DMS153 treated with DMSO at 0.1 percent for 48 hours (cell line): ENCODE measurements around the gene MAD1L1.

Experiments
- DNase-seq: peaks from one replicate; lab custom pipeline; 2025; ENCODE audit not compliant: unreplicated experiment; lab: John Stamatoyannopoulos, UW

MAD1L1 gene

DNA sequence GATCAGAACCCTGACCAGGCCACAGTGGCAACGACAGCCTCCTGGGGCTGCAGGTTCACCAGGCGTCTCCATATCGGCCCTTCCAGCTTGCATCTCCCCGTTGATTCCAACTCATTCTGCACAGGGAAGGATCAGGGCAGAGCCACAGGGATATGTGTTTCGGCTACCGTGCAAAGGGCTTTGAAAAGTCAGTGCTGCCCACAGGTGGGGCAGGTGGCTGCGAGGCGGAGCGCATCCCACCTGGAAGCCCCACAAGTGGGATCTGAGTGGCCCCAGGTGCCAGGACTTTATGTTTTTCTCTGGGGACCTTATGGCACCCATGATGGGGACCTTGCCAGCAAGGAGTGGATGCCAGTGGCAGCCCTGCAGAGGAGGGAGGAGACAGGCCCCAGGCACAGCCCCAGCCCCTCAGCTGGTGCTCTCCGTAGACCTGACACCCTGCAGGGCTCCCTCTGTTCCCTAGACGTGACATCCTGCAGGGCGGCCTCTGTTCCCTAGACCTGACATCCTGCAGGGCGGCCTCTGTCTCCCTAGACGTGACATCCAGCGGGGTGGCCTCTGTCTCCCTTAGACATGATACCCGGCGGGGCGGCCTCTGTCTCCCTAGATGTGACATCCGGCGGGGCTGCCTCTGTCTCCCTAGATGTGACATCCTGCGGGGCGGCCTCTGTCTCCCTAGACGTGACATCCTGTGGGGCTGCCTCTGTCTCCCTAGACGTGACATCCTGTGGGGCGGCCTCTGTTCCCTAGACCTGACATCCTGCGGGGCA, 373.3 kb downstream of the MAD1L1 start:
- DNase-seq = no peak

DNA sequence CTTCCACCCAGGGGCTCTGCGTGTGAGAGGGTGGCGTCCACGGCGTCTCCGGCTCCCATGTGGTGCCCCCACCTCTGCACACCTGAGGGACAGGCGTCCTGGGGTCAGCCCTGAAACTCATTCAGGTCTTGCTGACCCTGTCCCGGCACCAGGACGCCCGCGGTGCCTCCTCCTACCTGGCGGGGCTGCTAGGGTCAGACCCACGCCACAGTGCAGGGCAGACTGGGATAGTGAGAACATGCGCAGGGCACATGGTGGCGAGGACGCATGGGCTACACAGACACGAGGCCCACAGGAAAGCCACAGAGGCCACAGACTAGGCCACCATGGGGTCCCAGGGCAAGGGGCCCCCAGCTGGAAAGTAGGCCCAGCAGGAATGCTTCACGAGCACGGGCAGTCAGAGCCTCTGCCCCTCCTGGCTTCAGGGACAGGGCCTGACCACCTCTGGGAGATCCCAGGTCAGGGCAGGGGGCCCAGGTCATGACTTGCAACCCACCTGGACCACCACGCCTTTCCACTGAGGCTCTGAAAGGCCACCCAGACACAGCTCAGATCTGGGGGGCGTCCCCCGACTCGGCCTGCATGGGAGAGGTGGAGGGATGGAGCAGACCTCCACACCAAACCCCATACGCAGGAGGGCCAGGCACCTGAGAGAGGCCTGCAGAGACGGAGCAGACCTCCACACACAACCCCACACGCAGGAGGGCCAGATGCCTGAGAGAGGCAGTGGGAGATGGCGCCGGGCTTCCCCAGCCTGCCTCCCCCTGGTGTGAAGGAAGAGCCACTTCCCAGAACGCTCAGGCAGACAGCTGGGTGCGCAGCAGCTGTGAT, 374.1 kb downstream of the MAD1L1 start:
- no peak for DNase-seq

DNA sequence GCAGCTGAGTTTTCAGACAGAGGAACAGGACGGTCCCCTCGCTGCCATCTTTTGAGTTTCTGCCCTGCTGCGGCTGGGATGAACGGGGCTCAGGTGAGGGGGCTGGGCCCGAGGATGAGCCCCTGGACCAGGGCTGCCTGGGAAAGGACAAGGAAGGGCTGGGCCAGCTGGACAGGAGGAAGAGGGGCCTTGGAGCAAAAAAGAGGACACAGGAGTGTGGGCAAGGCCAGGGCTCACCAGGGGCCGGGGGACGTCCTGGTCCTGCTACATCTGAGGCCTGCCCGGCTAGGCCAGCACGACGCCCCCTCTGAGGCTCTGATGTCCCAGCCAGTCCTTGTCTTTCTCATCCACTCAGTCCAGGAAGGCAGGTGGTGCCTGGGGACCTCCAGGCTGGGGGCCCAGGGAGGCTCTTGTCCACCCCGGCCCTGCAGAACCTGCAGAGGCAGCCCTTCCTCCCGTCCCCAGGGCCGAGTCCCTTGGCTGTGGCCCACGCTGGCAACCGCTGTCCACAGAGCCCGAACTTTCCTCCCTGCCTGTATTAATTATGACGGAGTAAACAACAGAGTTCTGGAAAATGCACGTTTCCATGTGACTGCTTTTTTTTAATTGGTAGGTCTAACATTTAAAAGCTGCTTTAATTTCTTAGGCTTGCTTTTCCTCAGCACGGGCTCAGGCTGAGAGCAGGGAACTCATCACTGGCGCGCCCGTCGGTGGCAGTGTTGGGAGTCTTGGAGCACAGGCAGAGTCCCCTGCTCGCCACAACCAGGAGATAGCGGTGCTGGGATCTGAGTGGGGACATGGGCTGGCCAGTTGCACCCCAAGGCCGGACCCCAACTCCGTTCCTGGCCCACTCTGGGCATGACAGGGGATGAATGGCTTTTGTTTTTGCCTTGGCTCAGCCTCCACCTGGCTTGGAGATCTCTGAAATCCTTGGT, 375.0 kb downstream of the MAD1L1 start:
- DNase-seq = no peak

DNA sequence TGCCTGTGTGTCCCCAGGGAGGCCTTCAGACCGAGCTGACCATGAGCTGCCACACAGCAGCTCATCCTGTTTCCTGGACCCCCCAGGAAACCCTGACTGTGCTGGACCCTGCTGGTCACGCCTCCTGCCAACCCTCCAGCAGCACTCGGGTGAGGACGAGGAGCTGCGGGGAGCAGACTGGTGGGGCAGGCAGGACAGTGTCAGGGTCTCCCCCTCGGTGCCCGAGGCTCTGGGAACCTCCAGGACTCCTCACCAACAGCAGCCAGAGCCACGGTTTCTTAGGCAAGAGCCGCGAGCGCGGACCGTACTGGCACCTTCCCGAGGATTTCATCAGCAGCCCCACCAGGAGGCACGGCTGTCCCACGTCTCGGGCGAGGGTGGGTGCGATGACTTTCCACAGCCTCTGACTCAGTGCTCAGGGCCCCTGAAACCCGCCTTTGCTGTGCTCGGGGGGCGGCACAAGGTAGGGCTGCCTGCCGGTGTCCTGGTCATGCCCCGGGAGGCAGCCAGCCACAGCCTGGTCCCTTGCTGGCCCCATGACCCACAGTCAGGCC, 375.8 kb downstream of the MAD1L1 start:
- DNase-seq = no peak

DNA sequence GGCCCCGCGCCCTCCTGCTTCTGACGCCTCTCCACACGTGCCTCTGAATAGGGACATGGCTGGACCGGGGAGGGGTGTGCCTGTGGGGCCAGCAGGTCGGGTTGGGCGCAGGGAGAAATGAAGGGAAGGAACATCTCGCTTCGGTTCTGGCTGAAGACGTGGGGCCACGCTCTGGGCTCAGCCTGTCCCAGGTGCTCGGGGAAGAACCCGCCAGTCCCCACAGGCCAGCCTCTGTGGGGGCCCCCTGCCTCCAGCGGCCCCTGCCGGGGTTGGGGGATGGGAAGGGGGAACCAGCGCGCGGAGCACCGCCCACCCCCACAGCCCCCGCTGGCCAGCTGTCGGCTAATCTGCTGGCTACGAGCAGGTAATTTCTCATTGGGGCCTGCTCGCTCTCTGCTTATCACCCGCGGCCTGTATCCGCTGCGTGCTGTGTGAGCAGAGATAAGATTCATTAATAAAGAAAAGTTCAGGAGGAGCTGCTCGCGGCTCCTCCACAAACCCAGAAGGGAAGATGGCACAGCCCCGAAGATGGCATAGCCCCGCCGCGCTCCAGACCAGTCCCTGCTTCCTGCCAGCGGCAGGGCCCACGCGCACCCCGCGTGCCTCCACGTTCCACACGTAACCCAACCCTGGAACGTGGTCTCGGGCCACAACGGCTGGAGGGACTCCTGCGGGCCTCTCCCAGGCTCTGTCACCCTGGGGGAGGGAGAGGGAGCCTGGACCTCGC, 376.4 kb downstream of the MAD1L1 start:
- DNase-seq = no peak

DNA sequence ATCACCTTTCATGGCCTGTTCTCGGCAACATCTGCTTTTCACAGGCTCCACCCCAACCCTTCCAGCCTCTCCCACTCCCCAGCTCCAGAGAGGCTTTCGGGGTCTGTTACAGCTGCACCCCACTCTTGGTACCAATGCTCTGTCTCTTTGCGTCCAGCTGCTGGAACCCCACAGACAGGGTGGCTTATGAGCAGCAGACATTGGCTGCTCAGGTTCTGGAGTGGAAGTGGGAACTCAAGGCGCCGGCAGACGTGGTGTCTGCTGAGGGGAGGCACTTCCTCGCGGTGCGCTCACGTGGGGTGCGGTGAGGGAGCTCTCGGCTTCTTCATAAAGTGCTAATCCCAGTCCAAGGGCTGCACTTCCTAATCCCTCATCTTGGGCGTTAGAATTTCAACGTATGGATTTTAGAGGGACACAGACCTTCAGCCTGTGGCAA, 377.0 kb downstream of the MAD1L1 start:
- no peak for DNase-seq

DNA sequence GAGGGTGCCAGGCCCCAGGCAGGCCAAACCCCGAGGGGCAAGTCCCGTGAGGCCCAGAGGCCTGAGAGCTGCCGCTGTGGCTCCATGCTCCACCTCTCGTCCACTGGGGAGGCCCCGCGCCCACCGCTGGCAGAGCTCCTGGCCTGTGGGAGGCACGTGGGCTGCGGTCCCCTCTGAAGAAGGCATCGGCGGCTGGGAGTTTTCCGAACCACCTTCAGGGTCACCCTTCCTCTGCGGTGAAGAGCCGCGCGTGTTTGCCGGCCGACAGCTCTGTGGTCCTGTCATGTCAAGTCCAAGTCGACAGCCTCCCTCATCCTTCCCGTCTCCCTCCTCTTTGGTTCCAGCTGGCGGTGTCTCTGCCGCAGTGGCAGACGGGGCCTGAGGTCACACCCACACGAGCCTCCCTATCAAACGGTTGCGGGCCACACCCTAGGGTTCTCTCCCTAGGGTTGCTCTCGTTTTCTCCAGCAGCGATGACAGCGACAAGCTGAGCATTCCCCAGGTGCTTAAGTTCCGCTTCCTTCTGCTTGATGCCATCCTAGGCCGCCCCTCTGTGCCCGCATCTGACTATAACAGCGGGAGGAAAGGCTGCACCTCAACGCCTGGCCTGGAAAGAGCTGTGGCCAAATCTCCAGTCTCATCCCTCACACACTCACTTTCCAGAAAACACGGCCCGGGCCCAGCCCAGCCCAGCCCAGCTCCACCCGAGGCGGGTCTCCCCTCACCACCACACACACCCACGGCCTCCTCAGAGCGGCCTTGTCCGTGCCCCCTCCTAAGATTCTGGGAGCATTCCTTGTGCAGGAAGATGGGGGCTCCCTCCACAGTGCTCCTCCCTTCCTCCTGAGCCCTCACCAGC, 377.6 kb downstream of the MAD1L1 start:
- no peak for DNase-seq

DNA sequence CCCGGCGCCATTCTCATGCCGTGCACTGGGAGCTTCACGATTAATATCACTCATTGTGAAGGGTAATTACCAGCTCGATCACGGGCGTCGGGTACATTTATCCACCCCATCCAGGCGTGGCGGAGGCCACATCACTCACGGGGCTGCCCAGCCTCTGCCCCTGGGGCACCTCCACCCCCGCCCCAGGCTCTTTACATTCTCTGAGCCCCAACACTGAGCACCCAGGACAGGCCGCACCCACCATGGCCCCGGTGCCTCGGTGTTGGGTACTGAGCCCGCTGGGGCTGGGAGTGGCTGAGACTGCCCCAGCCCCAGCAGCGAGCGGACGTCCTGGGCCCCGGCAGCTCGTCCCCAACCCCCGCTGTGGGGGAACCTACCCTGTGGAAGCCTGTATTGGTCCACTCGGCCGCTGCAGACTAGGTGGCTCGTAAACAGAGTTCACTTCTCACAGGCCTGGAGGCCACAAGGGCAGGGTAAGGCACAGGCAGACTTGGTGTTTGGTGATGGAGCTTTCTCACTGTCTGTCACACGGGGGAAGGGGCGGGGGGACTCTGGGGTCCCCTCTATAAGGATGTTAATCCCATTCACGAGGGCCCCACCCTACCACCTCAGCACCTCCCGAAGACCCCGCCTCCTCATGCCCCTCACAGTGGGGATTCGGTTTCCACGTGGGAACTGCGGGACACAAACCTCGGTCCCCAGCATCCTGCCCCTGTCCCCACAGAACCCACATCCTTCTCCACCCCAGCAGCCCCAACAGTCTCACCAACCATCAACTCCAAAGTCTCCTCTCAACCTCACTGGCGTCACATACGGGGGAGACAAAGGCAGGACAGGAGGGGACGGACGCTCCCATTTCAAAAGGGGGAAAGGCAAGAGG, 378.5 kb downstream of the MAD1L1 start:
- no peak for DNase-seq

DNA sequence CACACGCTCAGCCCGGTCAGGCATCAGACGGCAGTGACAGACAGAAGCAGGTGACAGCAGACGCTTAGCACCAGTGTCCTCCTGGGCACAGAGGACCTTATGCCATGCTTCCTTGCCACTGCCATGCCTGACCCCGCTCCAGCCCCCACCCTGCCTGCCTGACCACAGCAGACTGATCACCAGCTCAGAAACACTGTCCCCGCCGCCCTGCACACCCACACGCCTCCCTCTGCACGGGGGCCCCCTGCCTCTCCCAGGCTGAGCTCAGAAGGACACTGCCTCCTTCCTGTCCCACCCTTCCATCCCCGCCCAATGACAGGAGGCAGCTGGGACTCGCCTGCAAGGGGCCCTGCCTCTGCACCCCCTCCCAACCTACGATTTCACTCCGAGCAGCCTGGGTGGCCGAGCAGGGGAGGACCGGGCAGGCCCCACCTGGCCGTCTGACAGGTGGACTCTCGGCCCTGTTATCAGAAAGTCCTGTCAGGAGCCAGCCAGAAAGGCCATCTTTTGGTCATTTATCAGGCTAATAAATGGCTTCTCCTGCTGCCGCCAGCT, 379.2 kb downstream of the MAD1L1 start:
- DNase-seq = no peak

DNA sequence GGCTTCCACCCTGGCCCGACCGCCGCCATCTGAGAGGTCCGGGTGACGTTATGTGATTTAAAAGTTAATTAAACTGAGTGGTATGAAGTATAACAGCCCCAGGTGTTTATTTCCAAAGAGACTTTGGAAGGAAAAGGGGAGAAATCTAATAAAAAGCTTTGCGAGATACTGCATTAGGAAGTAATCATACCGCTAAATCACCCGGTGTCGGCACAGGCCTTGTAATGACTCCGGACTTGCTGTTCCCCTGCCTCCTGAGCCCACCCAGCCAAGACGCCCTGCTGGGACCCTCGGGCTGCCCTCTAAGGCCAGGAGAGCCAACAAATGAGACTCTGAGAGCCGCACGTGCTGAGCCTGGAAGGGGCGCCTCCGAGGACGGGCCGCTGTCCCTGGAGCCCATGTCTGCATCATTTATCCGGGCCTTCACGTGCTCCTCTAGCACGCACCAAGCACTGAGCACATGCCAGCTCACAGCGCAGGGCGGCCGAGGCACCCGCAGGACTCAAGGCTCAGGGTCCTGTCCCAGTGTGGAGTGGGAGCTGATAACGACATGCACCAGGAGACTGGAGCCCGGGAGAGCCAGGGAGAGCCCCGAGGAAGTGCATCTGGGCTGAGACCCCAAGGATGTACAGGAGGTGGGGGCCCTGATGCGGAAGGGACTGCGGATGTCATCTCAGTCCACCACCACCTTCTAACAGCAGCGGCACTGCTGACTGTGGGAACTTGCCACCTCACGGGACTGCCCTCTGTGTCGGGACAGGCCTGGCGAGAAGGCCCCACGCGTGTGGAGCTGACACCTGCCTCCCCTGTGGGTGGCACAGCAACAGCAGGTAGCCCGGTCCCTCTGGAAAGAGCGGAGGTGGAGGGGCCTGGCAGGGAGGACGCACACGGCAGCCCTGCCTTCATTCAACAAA, 380.0 kb downstream of the MAD1L1 start:
- no peak for DNase-seq

DNA sequence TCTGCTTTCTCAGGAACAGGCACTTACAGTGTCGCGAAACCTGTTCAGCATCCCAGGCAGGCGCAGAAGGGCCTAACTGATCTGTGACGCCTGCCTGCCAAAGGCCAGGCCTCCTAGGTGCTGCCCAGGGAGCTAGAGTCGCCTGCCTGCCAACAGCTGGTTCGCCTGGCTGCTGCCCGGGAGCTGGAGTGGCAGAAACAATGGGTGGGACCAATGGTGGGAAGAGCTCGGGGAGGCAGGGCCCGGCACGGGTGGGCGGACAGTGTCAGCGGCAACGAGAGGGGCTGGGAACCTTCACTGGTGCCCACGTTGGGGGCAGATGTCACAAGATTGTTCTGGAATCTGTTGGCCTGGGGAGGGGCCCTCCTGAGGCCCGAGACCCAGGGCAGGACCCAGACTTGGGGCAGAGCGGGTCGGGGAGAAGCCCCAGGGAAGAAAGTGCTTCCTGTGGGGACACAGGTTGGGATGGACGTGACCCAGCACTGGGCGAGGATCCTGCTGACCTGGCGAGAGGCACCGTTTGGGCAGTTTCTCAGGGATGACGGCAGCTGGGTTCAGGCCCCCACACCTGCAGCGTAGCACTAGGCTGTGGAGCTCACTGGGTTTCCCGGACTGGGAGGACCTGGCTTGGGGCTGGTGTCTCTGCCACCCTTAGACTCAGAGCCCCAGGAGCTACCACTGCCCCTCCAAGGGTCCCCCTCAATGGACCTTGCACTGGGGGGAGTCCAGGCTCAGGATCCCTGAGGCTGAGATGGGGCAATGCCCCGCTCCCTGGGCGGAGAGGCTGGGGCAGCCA, 380.8 kb downstream of the MAD1L1 start:
- DNase-seq = no peak

DNA sequence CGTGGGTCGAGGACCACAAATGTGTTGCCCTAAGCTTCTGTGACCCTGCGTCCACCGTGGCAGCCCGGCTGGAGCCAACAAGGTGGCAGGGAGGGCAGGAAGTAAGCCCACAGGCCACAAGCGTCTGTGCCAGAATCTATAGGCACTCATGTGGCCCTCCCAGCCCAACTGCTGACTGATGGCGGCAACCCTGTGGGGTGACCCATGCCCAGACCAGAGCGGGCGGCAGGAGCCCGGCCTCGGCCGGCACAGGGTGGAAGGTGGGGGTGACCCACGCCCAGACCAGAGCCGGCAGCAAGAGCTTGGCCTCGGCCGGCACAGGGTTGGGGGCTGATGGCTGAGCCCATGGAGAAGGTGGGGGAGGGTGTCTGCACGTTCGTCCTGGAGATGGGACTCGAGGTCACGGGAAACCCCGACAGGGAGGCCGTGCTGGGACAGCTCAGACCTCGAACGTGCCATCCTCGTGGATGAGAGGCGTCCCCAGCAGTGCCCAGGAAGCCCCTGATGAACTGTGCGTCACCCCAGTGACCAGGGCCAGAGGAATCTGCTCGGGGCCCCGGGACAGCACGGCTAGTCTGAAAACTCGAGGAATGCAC, 381.7 kb downstream of the MAD1L1 start:
- no peak for DNase-seq

DNA sequence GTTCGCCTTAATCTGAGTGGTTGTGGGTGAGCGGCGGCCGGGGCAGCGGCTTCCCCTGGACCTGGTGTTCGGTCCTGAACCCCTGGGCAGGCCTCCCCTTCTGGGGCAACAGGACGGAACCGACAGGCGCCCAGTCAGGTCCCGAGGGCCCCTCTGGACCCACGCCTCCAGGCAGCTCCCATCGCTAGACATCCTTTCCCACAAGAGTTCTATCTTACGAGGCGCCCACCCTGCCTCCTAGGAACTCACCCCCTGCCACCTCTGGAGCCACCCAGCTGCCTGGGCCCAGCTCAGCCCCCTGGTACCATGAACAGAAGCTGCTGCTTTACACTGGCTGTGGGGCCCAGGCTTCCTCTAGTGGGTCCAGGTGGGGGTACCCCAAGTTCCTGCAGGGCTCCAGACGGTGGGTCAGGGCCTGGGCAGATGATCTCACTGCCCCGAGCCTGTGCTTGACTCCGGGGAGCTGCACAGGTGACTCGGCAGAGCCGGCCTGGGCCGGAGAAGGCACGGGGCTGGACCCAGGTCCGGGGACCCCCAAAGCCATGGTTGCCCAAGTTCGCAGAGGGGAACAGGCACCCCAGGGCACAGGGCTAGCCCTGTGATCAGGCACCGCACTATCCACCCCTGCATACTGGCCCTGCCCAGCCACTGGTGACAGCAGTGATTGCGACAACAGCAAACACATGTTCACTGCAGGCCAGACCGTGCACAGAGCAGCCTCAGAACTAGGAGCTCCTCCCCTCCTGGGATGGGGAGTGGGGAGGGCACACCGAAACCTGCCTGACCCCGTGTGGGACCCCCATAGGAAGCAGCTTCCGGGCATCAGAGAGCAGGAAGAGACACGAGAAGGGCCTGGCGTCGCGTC, 382.4 kb downstream of the MAD1L1 start:
- no peak for DNase-seq

DNA sequence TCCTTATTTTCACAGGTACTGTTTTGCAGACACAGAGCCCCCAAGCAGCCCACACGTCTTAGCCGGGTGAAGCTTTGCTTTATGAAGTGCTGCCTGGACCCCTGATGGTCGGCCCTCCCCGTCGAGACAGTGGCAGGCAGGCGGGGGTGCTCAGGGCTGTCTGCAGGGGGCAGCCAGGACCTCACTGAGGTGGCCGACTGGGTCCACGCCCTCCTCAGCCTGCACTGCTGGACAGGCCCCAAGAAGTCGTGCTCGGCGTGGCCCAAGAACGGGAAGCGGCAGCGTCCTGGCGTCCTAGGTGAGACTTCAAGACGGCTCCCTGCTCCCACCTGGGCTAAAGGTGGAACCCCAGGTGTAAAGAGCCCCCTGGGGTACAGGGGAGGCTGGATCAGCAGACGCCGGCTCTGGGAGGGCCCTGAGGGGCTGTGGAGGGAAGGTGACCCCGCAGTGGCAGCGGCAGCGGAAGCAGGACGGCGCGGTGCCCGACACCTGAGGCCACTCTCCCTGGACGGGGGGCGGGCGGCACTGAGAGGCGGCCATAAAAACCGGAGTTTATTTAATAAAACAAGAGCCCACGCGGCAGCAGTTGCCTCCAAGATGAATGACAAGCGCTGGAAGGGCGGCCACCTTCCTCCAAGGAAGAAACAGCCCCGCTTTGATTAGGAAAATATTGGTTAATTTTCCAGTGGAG, 383.2 kb downstream of the MAD1L1 start:
- DNase-seq = no peak
